HUES64 (cell line): ENCODE measurements around the gene PDS5B. TPM values are rescaled to one million over a fixed set of nuclear protein-coding genes. Genes with fewer than 3 reads are reported as not detected.

Experiments
- H3K27ac ChIP-seq: 2 replicates; pipeline ENCODE4 v1.7.0; 2013; ENCODE audit warnings: low read depth, low read length, inconsistent platforms
- H3K27me3 ChIP-seq: 2 replicates; pipeline ENCODE4 v1.6.1; 2013; ENCODE audit warnings: mild to moderate bottlenecking, low read length; ENCODE audit not compliant: insufficient read depth
- H3K36me3 ChIP-seq: 2 replicates; pipeline ENCODE4 v1.6.1; 2013; ENCODE audit warnings: mild to moderate bottlenecking, low read length; ENCODE audit not compliant: insufficient read depth
- H3K4me1 ChIP-seq: 2 replicates; pipeline ENCODE4 v1.6.1; 2013; ENCODE audit warnings: mild to moderate bottlenecking, low read length, moderate library complexity; ENCODE audit not compliant: insufficient read depth
- H3K4me3 ChIP-seq: 2 replicates; pipeline ENCODE4 v1.5.1; 2013; ENCODE audit warnings: mild to moderate bottlenecking, low read length, moderate library complexity
- H3K9ac ChIP-seq: 2 replicates; pipeline ENCODE4 v1.6.1; 2013; ENCODE audit warnings: mild to moderate bottlenecking, low read depth, low read length
- H3K9me3 ChIP-seq: 2 replicates; pipeline ENCODE4 v1.6.1; 2013; ENCODE audit warnings: low read depth, low read length; ENCODE audit not compliant: insufficient read depth
- WGBS: fragments of 150-250, 120-280 bp; methylation state at CpG from one replicate; pipeline ENCODE4 v1.1.7; 2013; ENCODE audit warnings: missing lambda C conversion rate; 5-methylcytosine and 5-hydroxymethylcytosine counted together
- polyA plus RNA-seq, 2 experiments: library from polyadenylated mRNA; stranded (reverse); fragments of 50-300 nt; gene quantifications; one replicate each; pipeline ENCODE4 v1.2.3, GENCODE V29; 2013

PDS5B gene, protein sequence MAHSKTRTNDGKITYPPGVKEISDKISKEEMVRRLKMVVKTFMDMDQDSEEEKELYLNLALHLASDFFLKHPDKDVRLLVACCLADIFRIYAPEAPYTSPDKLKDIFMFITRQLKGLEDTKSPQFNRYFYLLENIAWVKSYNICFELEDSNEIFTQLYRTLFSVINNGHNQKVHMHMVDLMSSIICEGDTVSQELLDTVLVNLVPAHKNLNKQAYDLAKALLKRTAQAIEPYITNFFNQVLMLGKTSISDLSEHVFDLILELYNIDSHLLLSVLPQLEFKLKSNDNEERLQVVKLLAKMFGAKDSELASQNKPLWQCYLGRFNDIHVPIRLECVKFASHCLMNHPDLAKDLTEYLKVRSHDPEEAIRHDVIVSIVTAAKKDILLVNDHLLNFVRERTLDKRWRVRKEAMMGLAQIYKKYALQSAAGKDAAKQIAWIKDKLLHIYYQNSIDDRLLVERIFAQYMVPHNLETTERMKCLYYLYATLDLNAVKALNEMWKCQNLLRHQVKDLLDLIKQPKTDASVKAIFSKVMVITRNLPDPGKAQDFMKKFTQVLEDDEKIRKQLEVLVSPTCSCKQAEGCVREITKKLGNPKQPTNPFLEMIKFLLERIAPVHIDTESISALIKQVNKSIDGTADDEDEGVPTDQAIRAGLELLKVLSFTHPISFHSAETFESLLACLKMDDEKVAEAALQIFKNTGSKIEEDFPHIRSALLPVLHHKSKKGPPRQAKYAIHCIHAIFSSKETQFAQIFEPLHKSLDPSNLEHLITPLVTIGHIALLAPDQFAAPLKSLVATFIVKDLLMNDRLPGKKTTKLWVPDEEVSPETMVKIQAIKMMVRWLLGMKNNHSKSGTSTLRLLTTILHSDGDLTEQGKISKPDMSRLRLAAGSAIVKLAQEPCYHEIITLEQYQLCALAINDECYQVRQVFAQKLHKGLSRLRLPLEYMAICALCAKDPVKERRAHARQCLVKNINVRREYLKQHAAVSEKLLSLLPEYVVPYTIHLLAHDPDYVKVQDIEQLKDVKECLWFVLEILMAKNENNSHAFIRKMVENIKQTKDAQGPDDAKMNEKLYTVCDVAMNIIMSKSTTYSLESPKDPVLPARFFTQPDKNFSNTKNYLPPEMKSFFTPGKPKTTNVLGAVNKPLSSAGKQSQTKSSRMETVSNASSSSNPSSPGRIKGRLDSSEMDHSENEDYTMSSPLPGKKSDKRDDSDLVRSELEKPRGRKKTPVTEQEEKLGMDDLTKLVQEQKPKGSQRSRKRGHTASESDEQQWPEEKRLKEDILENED (N-terminal part only)
- polyA plus RNA-seq (2013, experiment 1 of 2) = 32.4 TPM
- 36.5 TPM for polyA plus RNA-seq (2013, experiment 2 of 2)

DNA sequence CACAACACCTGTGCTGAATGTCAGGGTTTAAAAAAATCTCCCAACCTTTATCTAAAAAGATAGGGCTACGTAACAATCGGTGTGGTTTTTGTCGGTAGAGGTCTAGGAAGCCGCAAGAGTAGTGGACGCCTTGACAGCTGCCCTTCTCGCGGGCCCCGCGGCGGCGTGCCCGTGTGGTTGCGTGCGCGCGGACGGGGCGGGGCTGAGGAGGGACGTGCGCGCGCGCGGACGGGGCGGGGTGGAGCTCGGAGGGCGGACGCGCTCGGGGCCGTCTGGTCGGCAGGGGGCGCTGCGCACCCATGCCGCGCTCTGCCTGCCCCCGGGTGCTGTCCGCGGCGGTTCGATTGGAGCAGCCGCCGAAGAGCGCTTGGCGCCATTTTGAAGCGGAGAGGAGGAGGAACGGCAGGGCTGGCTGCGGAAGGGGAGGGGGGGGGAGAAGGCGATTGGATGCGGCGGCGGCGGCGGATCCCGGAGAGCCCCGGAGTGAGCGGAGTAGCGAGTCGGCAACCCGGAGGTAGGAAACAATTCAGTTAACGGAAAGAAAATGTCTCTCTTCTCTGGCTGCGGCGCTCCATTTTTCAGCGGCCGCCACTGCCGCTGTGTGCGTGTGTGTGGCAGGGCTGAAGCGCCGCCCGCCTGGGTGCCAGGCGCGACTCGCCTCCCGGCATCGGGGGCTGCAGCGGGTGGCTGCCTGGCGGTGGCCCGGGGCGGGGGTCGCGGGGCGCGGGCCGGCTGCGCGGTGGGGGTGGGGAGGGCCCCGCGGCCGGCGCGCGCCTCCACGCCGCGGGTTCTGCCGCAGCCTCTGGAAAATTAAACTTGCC, at the start of gene PDS5B:
Gene PDS5B, plus strand, starts transcription at position 373 of the 821 bp plus-strand sequence. CDS start 62,321 bp downstream, outside the sequence.
- Histone ChIP-seq H3K9me3 (no peaks in the 10 kb centered on the region), H3K36me3 (no peaks in the 10 kb centered on the region), H3K27ac (peak within 1 kb of the TSS; percentile 99), H3K4me3 (peak within 1 kb of the TSS; percentile 94), H3K27me3 (peaks cover 8% of the 10 kb centered on the region), H3K4me1 (peaks cover 25% of the 10 kb centered on the region), H3K9ac (peak within 1 kb of the TSS; percentile 96)
- WGBS = under 1% methylated on average over 96 of the region's 97 CpGs

DNA sequence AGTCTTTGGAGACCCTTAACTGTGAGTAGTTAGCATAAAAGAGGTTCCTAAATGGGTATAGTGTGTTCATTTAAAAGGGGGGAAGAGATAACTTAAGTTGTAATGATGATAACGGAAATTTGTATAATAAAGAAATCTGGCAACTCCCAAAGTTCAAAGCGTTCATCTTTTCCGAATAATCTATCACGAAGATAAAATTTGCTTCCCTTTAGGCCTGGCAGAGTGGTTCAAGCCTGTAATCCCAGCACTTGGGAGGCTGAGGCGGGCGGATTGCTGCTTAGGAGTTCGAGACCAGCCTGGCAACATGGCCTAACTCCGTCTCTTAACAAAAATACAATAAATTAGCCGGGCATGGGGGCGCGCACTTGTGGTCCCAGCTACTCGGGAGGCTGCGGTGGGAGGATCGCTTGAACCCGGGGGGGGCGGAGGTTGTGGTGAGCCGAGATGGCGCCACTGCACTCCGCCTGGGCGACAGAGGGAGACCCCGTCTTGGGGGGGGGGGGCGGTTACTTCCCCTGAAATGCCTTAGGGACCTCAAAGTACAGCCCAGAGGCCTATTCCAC, 48.6 kb upstream of the PDS5B start:
- peak overlapping the region; percentile 82 for H3K4me3 ChIP-seq
- WGBS = 17% methylated on average over 21 of the region's 22 CpGs
- peaks cover 33% of the 10 kb centered on the region for H3K36me3 ChIP-seq
- H3K9ac ChIP-seq = peak overlapping the region; percentile 78
- no peaks in the 10 kb centered on the region for H3K27me3 ChIP-seq
- H3K27ac ChIP-seq = peak overlapping the region; percentile 81
- peaks cover 3% of the 10 kb centered on the region; the same call in 1 of the 2 replicates for H3K9me3 ChIP-seq
- H3K4me1 ChIP-seq = no peaks in the 10 kb centered on the region

DNA sequence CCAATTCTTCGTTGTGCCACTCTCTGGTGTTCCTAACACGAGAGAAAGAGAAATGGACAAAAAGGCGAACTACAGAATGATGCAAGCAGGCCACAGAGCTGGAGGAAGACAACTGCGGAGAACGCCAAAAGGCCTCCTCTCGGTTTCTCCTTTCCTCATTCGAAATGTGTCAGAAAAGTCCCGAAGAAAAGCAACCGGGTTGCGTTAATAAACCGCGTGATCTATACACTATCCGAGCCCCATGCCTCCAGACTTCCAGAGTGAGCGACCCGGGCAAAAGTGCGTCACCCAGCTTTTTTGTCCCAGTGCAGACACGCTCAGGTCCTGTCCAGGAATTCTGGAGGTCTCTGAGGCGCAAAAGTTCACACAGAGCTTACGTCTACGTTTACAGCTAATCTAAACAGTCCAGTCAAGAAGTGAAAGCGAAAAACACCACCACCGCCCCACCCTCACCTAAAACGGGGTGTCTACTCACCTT, 48.1 kb upstream of the PDS5B start:
- Histone ChIP-seq H3K36me3 (peaks cover 33% of the 10 kb centered on the region), H3K4me3 (peak overlapping the region; percentile 82), H3K9me3 (peaks cover 3% of the 10 kb centered on the region; the same call in 1 of the 2 replicates), H3K27ac (peak overlapping the region; percentile 81), H3K9ac (peak overlapping the region; percentile 78), H3K4me1 (no peaks in the 10 kb centered on the region), H3K27me3 (no peaks in the 10 kb centered on the region)
- under 1% methylated on average over 23 of the region's 23 CpGs for WGBS

DNA sequence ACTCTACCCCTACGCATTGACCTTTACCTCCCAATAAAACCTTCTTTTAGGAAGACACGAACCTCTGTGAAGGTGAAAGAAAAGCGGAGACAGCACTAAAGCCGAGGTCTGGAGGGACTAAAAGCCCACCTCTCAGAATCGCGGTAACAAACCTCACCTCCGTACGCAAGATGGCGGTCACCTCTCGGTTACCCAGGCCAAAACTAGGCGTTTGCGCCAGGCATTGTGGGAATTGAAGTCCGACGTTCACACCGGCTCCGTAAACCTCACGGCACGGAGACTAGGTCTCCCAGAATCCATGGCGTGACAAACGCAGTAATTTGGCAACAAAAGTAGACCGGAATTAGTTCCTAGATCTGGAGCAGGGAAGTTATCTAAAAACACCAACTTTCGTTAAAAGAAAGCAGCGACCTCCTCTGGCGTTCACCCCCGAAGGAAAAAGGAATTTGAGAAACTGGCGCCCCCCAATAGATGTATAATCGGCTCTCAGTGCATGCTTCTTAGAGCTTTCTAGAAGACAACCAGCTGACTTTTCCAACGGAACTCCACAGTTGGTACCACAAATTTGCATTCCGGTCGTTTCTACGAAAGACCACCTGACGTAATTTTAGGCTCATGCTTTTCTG, 47.5 kb upstream of the PDS5B start, which contains the start of gene N4BP2L2:
Gene N4BP2L2, minus strand, starts transcription at position 175 of the 626 bp plus-strand sequence. CDS start 1,768 bp downstream, outside the sequence.
- H3K4me1 ChIP-seq = no peaks in the 10 kb centered on the region
- peak within 1 kb of the TSS; percentile 82 for H3K4me3 ChIP-seq
- H3K9ac ChIP-seq = peak within 1 kb of the TSS; percentile 78
- WGBS = 1% methylated on average over 32 of the region's 32 CpGs
- no peaks in the 10 kb centered on the region for H3K27me3 ChIP-seq
- peaks cover 29% of the 10 kb centered on the region for H3K36me3 ChIP-seq
- H3K27ac ChIP-seq = peak within 1 kb of the TSS; percentile 81
- peaks cover 3% of the 10 kb centered on the region; the same call in 1 of the 2 replicates for H3K9me3 ChIP-seq

DNA sequence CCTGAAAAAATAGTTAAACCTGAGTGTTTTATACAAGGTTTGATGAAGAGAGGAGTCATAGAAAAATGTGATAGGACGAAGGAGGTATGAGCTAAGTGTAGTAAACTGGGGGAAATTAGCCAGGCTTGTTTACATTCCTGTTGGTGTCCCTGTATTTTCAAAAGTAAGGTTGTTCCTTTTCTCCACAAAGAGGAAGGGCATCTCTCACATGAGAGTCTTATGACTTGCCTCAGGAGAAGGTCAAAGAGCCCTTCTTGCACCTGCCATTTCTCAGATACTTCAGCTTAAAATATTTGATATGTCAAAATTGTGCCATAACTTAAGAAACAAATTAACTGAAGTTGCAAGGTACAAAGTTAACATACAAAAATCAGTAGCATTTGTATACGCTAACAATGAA, 44.0 kb upstream of the PDS5B start:
- H3K27ac ChIP-seq = no peak overlapping the region
- no peak overlapping the region for H3K4me3 ChIP-seq
- WGBS = 91% methylated on average over 2 of the region's 2 CpGs
- no peak overlapping the region for H3K9ac ChIP-seq
- no peaks in the 10 kb centered on the region for H3K4me1 ChIP-seq
- H3K9me3 ChIP-seq = peaks cover 3% of the 10 kb centered on the region; the same call in 1 of the 2 replicates
- no peaks in the 10 kb centered on the region for H3K36me3 ChIP-seq
- no peaks in the 10 kb centered on the region for H3K27me3 ChIP-seq

DNA sequence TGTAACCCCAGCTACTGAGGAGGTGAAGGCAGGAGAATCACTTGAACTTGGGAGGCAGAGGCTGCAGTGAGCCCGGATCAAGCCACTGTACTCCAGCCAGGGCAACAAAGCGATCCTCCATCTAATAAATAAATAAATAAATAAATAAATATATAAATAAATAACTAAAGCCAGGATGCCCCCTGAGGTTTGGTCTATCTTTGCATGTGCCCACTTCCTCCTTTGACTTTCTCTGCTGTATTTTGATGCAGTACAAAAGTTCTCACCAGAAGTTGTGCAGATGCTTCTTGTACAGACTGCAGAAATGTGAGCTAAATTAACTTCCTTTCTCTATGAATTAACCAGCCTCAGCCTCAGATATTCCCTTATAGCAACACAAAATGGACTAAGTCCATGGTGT, 41.2 kb upstream of the PDS5B start:
- Histone ChIP-seq H3K27ac (no peak overlapping the region), H3K27me3 (no peaks in the 10 kb centered on the region), H3K9ac (no peak overlapping the region)

DNA sequence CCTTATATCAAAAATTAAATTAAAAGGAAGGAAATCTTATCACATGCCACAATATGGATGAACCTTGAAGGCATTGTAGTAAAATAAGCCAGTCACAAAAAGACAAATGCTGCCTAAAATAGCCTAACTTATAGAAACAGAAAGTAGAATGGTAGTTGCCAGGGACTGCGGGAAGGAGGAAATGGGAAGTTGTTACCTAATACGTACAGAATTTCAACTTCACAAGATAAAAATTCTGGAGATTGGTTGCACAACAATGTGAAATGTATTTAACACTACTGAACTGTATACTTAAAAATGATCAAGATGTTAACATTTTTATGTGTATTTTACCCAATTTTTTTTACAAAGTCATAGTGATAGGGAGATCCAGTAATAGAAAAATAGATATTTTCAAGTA, 37.4 kb upstream of the PDS5B start:
- no peak overlapping the region for H3K9ac ChIP-seq
- no peaks in the 10 kb centered on the region for H3K9me3 ChIP-seq
- H3K4me3 ChIP-seq = no peak overlapping the region
- H3K27me3 ChIP-seq = no peaks in the 10 kb centered on the region
- WGBS = no CpG with 5 or more reads among the region's 2 CpGs
- H3K27ac ChIP-seq = no peak overlapping the region
- no peaks in the 10 kb centered on the region for H3K36me3 ChIP-seq
- H3K4me1 ChIP-seq = no peaks in the 10 kb centered on the region

More for the DNA sequence above, 41.2 kb upstream of the PDS5B start:
- Histone ChIP-seq H3K36me3 (no peaks in the 10 kb centered on the region), H3K9me3 (no peaks in the 10 kb centered on the region), H3K4me1 (no peaks in the 10 kb centered on the region), H3K4me3 (no peak overlapping the region)
- WGBS = 100% methylated on average over 1 of the region's 2 CpGs

DNA sequence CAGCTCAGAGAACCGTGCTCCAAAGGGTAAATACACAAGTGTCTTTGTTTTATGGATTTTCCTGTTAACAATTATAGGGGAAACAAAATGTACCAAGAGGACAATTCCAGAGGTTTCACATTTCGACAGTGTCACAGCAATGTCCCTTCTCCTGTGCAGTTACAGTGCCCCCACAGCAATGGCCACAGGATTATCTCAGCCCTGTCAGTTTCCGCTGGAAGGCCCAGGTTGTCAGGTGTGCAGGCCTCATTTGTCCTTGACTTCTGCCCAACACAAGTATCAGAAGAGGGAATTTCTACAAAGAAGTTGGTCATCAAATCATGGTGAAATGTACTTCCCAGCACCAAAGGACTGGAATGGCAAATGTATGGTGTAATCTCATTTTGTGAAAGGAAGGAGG, 36.5 kb upstream of the PDS5B start:
- H3K27me3 ChIP-seq = no peaks in the 10 kb centered on the region
- H3K4me1 ChIP-seq = no peaks in the 10 kb centered on the region
- H3K36me3 ChIP-seq = no peaks in the 10 kb centered on the region
- H3K9me3 ChIP-seq = no peaks in the 10 kb centered on the region
- H3K27ac ChIP-seq = no peak overlapping the region
- no peak overlapping the region for H3K9ac ChIP-seq
- WGBS = 93% methylated on average over 3 of the region's 3 CpGs
- H3K4me3 ChIP-seq = no peak overlapping the region

DNA sequence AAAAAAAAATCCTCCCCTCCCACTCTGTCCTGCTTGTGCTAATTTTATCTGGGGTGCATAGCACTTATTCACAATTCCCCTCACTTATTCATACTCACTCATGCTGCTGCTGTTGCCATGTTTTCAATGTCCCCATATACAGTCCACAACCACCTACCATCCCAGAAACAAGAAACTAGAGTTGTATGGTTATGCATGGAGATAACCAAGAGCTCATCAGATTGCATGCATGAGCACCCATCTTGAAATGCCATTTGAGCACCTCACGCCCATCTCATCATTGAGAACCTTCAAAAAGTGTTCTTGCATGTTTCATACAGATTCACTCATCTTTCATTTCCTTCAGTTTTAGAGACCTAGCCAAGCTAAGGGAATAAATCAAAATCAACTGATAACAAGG, 32.5 kb upstream of the PDS5B start:
- WGBS = 87% methylated on average over 1 of the region's 1 CpG
- H3K27me3 ChIP-seq = no peaks in the 10 kb centered on the region
- no peaks in the 10 kb centered on the region for H3K9me3 ChIP-seq
- no peak overlapping the region for H3K9ac ChIP-seq
- H3K27ac ChIP-seq = no peak overlapping the region
- no peaks in the 10 kb centered on the region for H3K4me1 ChIP-seq
- no peaks in the 10 kb centered on the region for H3K36me3 ChIP-seq
- H3K4me3 ChIP-seq = no peak overlapping the region
